Measurements from ENCODE around the gene KLF7. TPM values are rescaled to one million over a fixed set of nuclear protein-coding genes. Genes with fewer than 3 reads are reported as not detected.
"Not testable (repeated sequence)": the region's sequence is repeated elsewhere in the genome, so short reads cannot be mapped to it uniquely, and the experiment has no call there.

Gene KLF7
- total RNA-seq, 1 experiment from 2014 or later, result 5.6 TPM

GRCh38 chr2:207037896-207038295 is 127.9 kb downstream of the KLF7 start:
- Histone ChIP-seq H3K36me3 (ENCODE audit: low read depth, low read length) (no peaks in the 10 kb centered on the region), H3K9ac (ENCODE audit: low read length) (no peak overlapping the region), H3K79me2 (ENCODE audit: low read length) (no peaks in the 10 kb centered on the region), H3K4me1 (ENCODE audit: insufficient read depth, low read length) (no peaks in the 10 kb centered on the region), H2AFZ (ENCODE audit: low read length) (no peak overlapping the region), H3K9me3 (ENCODE audit: low read length) (no peaks in the 10 kb centered on the region), H3K27ac (ENCODE audit: low read length) (no peak overlapping the region), H3F3A (ENCODE audit: low read length, unreplicated experiment) (no peaks in the 10 kb centered on the region), H3K9me2 (replicated peaks; ENCODE audit: low read length) (no peaks in the 10 kb centered on the region), H3K4me3 (ENCODE audit: low read length) (no peak overlapping the region), H3K27me3 (ENCODE audit: low read length) (no peaks in the 10 kb centered on the region), H4K20me1 (ENCODE audit: low read length) (no peaks in the 10 kb centered on the region), H3K4me2 (ENCODE audit: low read length) (no peak overlapping the region)
- intact Hi-C loops (cut with micrococcal nuclease), result no loop called here
- ChIA-PET CTCF (no interaction called here), POLR2A (ENCODE audit: unreplicated experiment) (no interaction called here)
- BruUV-seq (replicated peaks), result no TSS peak
- TF ChIP-seq, protein P1, sequence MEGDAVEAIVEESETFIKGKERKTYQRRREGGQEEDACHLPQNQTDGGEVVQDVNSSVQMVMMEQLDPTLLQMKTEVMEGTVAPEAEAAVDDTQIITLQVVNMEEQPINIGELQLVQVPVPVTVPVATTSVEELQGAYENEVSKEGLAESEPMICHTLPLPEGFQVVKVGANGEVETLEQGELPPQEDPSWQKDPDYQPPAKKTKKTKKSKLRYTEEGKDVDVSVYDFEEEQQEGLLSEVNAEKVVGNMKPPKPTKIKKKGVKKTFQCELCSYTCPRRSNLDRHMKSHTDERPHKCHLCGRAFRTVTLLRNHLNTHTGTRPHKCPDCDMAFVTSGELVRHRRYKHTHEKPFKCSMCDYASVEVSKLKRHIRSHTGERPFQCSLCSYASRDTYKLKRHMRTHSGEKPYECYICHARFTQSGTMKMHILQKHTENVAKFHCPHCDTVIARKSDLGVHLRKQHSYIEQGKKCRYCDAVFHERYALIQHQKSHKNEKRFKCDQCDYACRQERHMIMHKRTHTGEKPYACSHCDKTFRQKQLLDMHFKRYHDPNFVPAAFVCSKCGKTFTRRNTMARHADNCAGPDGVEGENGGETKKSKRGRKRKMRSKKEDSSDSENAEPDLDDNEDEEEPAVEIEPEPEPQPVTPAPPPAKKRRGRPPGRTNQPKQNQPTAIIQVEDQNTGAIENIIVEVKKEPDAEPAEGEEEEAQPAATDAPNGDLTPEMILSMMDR (conservative IDR thresholded peaks at IDR 0.05; ENCODE audit: low read depth, low read length), result no peak
- TF ChIP-seq EZH2phosphoT487 (IDR thresholded peaks at IDR 0.05; ENCODE audit: borderline replicate concordance, low read length) (no peak), EZH2 (IDR thresholded peaks at IDR 0.05; ENCODE audit: low read length, unreplicated experiment) (no peak)
- DNase-seq (no peak), ATAC-seq (no peak)

DNA sequence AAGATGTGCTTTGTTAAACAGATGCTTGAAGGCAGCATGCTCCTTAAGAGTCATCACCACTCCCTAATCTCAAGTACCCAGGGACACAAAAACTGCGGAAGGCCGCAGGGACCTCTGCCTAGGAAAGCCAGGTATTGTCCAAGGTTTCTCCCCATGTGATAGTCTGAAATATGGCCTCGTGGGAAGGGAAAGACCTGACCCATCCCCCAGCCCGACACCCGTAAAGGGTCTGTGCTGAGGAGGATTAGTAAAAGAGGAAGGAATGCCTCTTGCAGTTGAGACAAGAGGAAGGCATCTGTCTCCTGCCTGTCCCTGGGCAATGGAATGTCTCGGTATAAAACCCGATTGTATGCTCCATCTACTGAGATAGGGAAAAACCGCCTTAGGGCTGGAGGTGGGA is 128.7 kb downstream of the KLF7 start:
- POLR2A ChIA-PET (ENCODE audit: unreplicated experiment); intact Hi-C loops (cut with micrococcal nuclease); BruUV-seq (replicated peaks); H3K36me3 ChIP-seq (ENCODE audit: low read depth, low read length); H3K4me2 ChIP-seq (ENCODE audit: low read length); H3K27me3 ChIP-seq (ENCODE audit: low read length); H3F3A ChIP-seq (ENCODE audit: low read length, unreplicated experiment); H3K9me2 ChIP-seq (replicated peaks; ENCODE audit: low read length); H3K4me3 ChIP-seq (ENCODE audit: low read length); H3K9me3 ChIP-seq (ENCODE audit: low read length); DNase-seq; H3K79me2 ChIP-seq (ENCODE audit: low read length); H3K9ac ChIP-seq (ENCODE audit: low read length); H2AFZ ChIP-seq (ENCODE audit: low read length); H4K20me1 ChIP-seq (ENCODE audit: low read length); ATAC-seq; H3K4me1 ChIP-seq (ENCODE audit: insufficient read depth, low read length); CTCF ChIA-PET; H3K27ac ChIP-seq (ENCODE audit: low read length): not testable (repeated sequence)

- Histone ChIP-seq H3K9me2 (replicated peaks; ENCODE audit: low read length) (no peaks in the 10 kb centered on the region), H3K27ac (ENCODE audit: low read length) (no peak overlapping the region), H3K9ac (ENCODE audit: low read length) (no peak overlapping the region), H3F3A (ENCODE audit: low read length, unreplicated experiment) (no peaks in the 10 kb centered on the region), H3K4me1 (ENCODE audit: insufficient read depth, low read length) (no peaks in the 10 kb centered on the region), H3K36me3 (ENCODE audit: low read depth, low read length) (no peaks in the 10 kb centered on the region), H3K4me3 (ENCODE audit: low read length) (no peak overlapping the region), H4K20me1 (ENCODE audit: low read length) (no peaks in the 10 kb centered on the region), H3K9me3 (ENCODE audit: low read length) (no peaks in the 10 kb centered on the region), H3K79me2 (ENCODE audit: low read length) (no peaks in the 10 kb centered on the region), H3K4me2 (ENCODE audit: low read length) (no peak overlapping the region), H2AFZ (ENCODE audit: low read length) (no peak overlapping the region), H3K27me3 (ENCODE audit: low read length) (no peaks in the 10 kb centered on the region)
- TF ChIP-seq EZH2 (IDR thresholded peaks at IDR 0.05; ENCODE audit: low read length, unreplicated experiment) (no peak), EZH2phosphoT487 (IDR thresholded peaks at IDR 0.05; ENCODE audit: borderline replicate concordance, low read length) (no peak)
- TF ChIP-seq, protein P1 (conservative IDR thresholded peaks at IDR 0.05; ENCODE audit: low read depth, low read length), result no peak
- DNase-seq, result no peak
- intact Hi-C loops (cut with micrococcal nuclease), result no loop called here
- CTCF ChIA-PET, result no interaction called here
- no TSS peak for BruUV-seq (replicated peaks)
- POLR2A ChIA-PET (ENCODE audit: unreplicated experiment), result no interaction called here
- no peak for ATAC-seq
Measured at GRCh38 chr2:207035875-207036274, 129.9 kb downstream of the KLF7 start.

Measured in PC-3 (cell line).